DOHH2 (cell line): Measurements from ENCODE around the gene LAP3.

ENCODE experiments used
- EZH2phosphoT487 ChIP-seq: fragments of 200-600 bp; sonication (generic); IDR thresholded peaks from 2 replicates; pipeline ENCODE4 v1.6.1; 2017; ENCODE audit warnings: borderline replicate concordance, mild to moderate bottlenecking, antibody characterized with exemption, low read length, moderate library complexity, mixed read lengths
- TF ChIP-seq, protein P1 (sequence below): fragments of 200-600 bp; sonication (generic); IDR thresholded peaks from one replicate; pipeline ENCODE4 v1.5.1; 2014; ENCODE audit warnings: antibody characterized with exemption, mild to moderate bottlenecking, low read depth, low read length; ENCODE audit not compliant: poor library complexity, severe bottlenecking

DNA sequence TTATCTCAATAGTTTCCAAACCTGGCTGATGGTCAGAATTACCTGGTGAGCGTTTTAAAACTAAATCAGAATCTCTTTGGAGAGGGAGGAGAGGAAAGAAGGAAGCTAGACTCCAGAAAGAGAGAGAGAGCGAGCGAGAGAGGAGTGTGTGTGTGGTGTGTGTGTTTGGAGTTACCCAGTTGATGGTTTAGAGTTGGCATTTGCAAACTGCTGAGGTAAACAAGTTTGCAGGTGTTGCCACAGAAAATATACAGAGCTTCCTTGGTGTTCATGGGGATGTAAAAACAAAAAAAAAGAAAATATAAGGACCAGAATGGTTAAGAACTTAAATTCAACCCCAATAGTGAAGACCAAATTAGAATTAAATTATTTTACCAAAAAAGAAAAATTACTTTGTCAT is 26.4 kb upstream of the LAP3 start:
- TF ChIP-seq, protein P1, sequence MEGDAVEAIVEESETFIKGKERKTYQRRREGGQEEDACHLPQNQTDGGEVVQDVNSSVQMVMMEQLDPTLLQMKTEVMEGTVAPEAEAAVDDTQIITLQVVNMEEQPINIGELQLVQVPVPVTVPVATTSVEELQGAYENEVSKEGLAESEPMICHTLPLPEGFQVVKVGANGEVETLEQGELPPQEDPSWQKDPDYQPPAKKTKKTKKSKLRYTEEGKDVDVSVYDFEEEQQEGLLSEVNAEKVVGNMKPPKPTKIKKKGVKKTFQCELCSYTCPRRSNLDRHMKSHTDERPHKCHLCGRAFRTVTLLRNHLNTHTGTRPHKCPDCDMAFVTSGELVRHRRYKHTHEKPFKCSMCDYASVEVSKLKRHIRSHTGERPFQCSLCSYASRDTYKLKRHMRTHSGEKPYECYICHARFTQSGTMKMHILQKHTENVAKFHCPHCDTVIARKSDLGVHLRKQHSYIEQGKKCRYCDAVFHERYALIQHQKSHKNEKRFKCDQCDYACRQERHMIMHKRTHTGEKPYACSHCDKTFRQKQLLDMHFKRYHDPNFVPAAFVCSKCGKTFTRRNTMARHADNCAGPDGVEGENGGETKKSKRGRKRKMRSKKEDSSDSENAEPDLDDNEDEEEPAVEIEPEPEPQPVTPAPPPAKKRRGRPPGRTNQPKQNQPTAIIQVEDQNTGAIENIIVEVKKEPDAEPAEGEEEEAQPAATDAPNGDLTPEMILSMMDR, result no peak
- no peak for TF ChIP-seq EZH2phosphoT487
